Tibial nerve (tissue), 4 donors: ENCODE measurements around the gene ETNK1. TPM values are rescaled to one million over a fixed set of nuclear protein-coding genes. Genes with fewer than 3 reads are reported as not detected.

Experiments
- DNase-seq, 2 donors: peaks; one replicate each; pipeline ENCODE4 v3.0.0-alpha.2; 2019; ENCODE audit warnings: low spot score in 2 of 2
- H3K27ac ChIP-seq, 4 donors: fragments of 200-600 bp; sonication (generic) in 3 of 4; one replicate each; pipeline ENCODE4 v1.5.1; 2017 to 2019; ENCODE audit warnings: mild to moderate bottlenecking in 1 of 4
- H3K27me3 ChIP-seq, 2 donors: fragments of 200-600 bp; sonication (generic) in 1 of 2; one replicate each; pipeline versions ENCODE4 v1.5.1 to v1.6.0; 2017 to 2019
- H3K36me3 ChIP-seq, 3 donors: fragments of 200-600 bp; sonication (generic); one replicate each; pipeline ENCODE4 v1.5.1; 2018 to 2019
- H3K4me1 ChIP-seq, 4 donors: fragments of 200-600 bp; sonication (generic) in 3 of 4; one replicate each; pipeline ENCODE4 v1.5.1; 2017 to 2019
- H3K4me3 ChIP-seq, 4 donors: fragments of 200-600 bp; sonication (generic) in 3 of 4; one replicate each; pipeline ENCODE4 v1.5.1; 2017 to 2019; ENCODE audit warnings: mild to moderate bottlenecking in 1 of 4, moderate library complexity in 1 of 4
- H3K9me3 ChIP-seq, 4 donors: fragments of 200-600 bp; sonication (generic) in 3 of 4; one replicate each; pipeline ENCODE4 v1.5.1; 2017 to 2019
- CTCF ChIP-seq, 5 experiments: fragments of 200-600 bp in 3 of 5; fragments of 450-650 bp in 2 of 5; sonication (generic) in 3 of 5; IDR thresholded peaks; one replicate each; pipeline ENCODE4 v1.5.1; 2016 to 2019; ENCODE audit warnings: antibody characterized with exemption in 5 of 5, mild to moderate bottlenecking in 3 of 5, moderate library complexity in 2 of 5
- EP300 ChIP-seq, 2 donors: sonication (generic); formaldehyde crosslinking; IDR thresholded peaks; one replicate each; pipeline ENCODE4 v1.6.1; 2017; ENCODE audit warnings: antibody characterized with exemption in 2 of 2, mild to moderate bottlenecking in 1 of 2
- POLR2A ChIP-seq, 2 donors: fragments of 450-650 bp; IDR thresholded peaks; one replicate each; pipeline ENCODE4 v1.6.1; 2017; ENCODE audit warnings: antibody characterized with exemption in 2 of 2, mild to moderate bottlenecking in 2 of 2, moderate library complexity in 2 of 2
- WGBS, 2 donors: methylation state at CpG; one replicate each; pipeline ENCODE4 v1.1.5; 2018; 5-methylcytosine and 5-hydroxymethylcytosine counted together
- total RNA-seq, 4 donors: library from RNA; depleted of rRNA; stranded (reverse); fragments of >200 nt; gene quantifications; one replicate each; pipeline ENCODE4 v1.1.0, GENCODE V29; 2016

Gene ETNK1
- total RNA-seq, 4 donors from 2014 or later: 31.5 to 43.9 (median 36.8) TPM

- Histone ChIP-seq H3K36me3 (peaks cover 0 to 26% (median 0%) of the 10 kb centered on the region in 3 donors), H3K27ac (no peak overlapping the region)
- TF ChIP-seq CTCF (IDR thresholded peaks at IDR 0.05): no peak
- no peak for TF ChIP-seq EP300 (IDR thresholded peaks at IDR 0.05)
- no peak for TF ChIP-seq POLR2A (IDR thresholded peaks at IDR 0.05)
Observed at GRCh38 chr12:22668441-22668840, 43.5 kb downstream of the ETNK1 start.

GRCh38 chr12:22670762-22671161, 45.8 kb downstream of the ETNK1 start:
- TF ChIP-seq CTCF (IDR thresholded peaks at IDR 0.05) (peak in 1 of 5 experiments; percentile 8), EP300 (IDR thresholded peaks at IDR 0.05) (no peak)

More at GRCh38 chr12:22668441-22668840, 43.5 kb downstream of the ETNK1 start:
- no peak for DNase-seq
- Histone ChIP-seq H3K4me3 (no peak overlapping the region), H3K9me3 (no peaks in the 10 kb centered on the region), H3K4me1 (no peaks in the 10 kb centered on the region), H3K27me3 (no peaks in the 10 kb centered on the region)
- 95% methylated on average over 6 of the region's 6 CpGs for WGBS, 2 donors

GRCh38 chr12:22672951-22673350, 48.0 kb downstream of the ETNK1 start:
- 80 to 86% methylated on average over 3 of the region's 3 CpGs for WGBS, 2 donors
- H3K27me3 ChIP-seq: no peaks in the 10 kb centered on the region
- H3K9me3 ChIP-seq: peaks cover 0 to 6% (median 0%) of the 10 kb centered on the region in 4 donors
- TF ChIP-seq EP300 (IDR thresholded peaks at IDR 0.05) (no peak), POLR2A (IDR thresholded peaks at IDR 0.05) (no peak), CTCF (IDR thresholded peaks at IDR 0.05) (no peak)
- H3K4me1 ChIP-seq: no peaks in the 10 kb centered on the region
- no peak overlapping the region for H3K4me3 ChIP-seq
- DNase-seq: no peak
- H3K36me3 ChIP-seq: peaks cover 0 to 71% (median 0%) of the 10 kb centered on the region in 3 donors
- H3K27ac ChIP-seq: no peak overlapping the region

More at GRCh38 chr12:22670762-22671161, 45.8 kb downstream of the ETNK1 start:
- Histone ChIP-seq H3K4me1 (no peaks in the 10 kb centered on the region), H3K27ac (no peak overlapping the region), H3K36me3 (peaks cover 0 to 49% (median 0%) of the 10 kb centered on the region in 3 donors), H3K27me3 (no peaks in the 10 kb centered on the region), H3K4me3 (no peak overlapping the region), H3K9me3 (no peaks in the 10 kb centered on the region)
- no peak for DNase-seq

GRCh38 chr12:22677781-22678574, 53.0 kb downstream of the ETNK1 start:
- Histone ChIP-seq H3K36me3 (peaks cover 0 to 67% (median 3%) of the 10 kb centered on the region in 3 donors), H3K9me3 (peaks cover 0 to 6% (median 0%) of the 10 kb centered on the region in 4 donors), H3K27ac (no peak overlapping the region), H3K27me3 (no peaks in the 10 kb centered on the region), H3K4me1 (peaks cover 0 to 2% (median 0%) of the 10 kb centered on the region in 4 donors), H3K4me3 (no peak overlapping the region)
- TF ChIP-seq POLR2A (IDR thresholded peaks at IDR 0.05) (no peak), CTCF (IDR thresholded peaks at IDR 0.05) (no peak), EP300 (IDR thresholded peaks at IDR 0.05) (no peak)
- no peak for DNase-seq
- WGBS, 2 donors: 85 to 91% methylated on average over 6 of the region's 6 CpGs

GRCh38 chr12:22682663-22683062, 57.7 kb downstream of the ETNK1 start:
- no peak overlapping the region for H3K4me3 ChIP-seq
- TF ChIP-seq POLR2A (IDR thresholded peaks at IDR 0.05): no peak
- TF ChIP-seq EP300 (IDR thresholded peaks at IDR 0.05): no peak
- no peak for TF ChIP-seq CTCF (IDR thresholded peaks at IDR 0.05)
- H3K27me3 ChIP-seq: no peaks in the 10 kb centered on the region
- H3K36me3 ChIP-seq: peaks cover 0 to 22% (median 3%) of the 10 kb centered on the region in 3 donors
- H3K4me1 ChIP-seq: peaks cover 0 to 28% (median 7%) of the 10 kb centered on the region in 4 donors
- H3K27ac ChIP-seq: no peak overlapping the region
- H3K9me3 ChIP-seq: no peaks in the 10 kb centered on the region
- DNase-seq: no peak
- WGBS, 2 donors: 83 to 91% methylated on average over 2 of the region's 2 CpGs
